Metanephros (tissue), 1 donor: ENCODE measurements around the gene IFIT3. TPM values are rescaled to one million over a fixed set of nuclear protein-coding genes. Genes with fewer than 3 reads are reported as not detected.

Source experiments
- total RNA-seq: library from RNA; depleted of rRNA; stranded (reverse); fragments of >200 nt; gene quantifications from one replicate; pipeline ENCODE4 v1.2.3, GENCODE V29; 2014

IFIT3 gene
- total RNA-seq = 12.9 TPM

DNA sequence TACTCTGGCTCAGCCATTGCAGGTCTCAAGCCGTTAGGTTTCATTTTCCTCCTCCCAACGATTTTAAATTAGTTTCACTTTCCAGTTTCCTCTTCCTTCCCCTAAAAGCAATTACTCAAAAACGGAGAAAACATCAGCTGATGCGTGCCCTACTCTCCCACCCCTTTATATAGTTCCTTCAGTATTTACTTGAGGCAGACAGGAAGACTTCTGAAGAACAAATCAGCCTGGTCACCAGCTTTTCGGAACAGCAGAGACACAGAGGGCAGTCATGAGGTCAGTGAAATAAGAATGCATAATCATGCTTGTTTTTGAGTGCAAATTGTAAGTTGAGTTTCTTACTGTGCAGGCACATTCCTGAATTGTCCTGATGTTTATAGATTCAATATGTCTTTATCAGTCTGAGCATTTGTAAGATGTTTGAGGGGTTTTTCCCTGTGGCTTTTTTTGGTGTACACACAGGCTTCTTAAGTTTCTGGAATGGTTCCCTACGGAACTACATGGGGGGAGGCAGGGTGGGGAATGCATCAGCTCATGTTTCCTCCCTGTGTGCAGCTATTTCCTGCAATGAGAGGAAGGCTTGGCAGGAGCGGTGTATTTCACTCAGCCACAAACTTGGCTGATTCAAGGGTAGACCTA is at the start of gene IFIT3:
TSS of gene IFIT3 (plus strand) at position 195 of the 639 bp plus-strand sequence. CDS start at position 272, 77 bp downstream.

DNA sequence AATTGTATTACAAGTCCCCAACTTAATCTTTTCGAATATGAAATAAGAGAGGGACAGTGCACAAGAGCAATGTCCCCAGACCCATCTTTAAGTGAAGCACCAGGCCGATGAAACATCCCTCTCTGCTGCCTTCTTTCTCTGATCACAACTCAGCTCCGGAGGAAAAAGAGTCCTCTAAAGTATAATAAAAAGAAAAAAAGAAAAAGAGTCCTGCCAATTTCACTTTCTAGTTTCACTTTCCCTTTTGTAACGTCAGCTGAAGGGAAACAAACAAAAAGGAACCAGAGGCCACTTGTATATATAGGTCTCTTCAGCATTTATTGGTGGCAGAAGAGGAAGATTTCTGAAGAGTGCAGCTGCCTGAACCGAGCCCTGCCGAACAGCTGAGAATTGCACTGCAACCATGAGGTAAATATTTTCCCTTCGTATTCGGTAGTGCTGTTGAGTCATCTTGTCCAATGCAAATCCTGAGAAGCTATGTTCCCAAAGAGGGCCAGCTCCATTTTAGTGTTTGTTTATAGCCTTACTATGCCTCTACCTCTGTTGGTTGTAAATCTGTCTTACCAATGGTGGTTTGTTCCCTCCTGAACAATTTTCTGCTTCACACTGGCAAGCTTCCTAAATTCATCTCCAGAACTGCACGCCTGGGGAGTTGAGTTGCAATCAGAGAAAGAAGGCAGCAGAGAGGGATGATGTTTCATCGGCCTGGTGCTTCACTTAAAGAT is 25.9 kb upstream of the IFIT3 start, which contains the start of gene IFIT2:
TSS of gene IFIT2 (plus strand) at position 326 of the 725 bp plus-strand sequence. CDS start at position 404, 78 bp downstream.

DNA sequence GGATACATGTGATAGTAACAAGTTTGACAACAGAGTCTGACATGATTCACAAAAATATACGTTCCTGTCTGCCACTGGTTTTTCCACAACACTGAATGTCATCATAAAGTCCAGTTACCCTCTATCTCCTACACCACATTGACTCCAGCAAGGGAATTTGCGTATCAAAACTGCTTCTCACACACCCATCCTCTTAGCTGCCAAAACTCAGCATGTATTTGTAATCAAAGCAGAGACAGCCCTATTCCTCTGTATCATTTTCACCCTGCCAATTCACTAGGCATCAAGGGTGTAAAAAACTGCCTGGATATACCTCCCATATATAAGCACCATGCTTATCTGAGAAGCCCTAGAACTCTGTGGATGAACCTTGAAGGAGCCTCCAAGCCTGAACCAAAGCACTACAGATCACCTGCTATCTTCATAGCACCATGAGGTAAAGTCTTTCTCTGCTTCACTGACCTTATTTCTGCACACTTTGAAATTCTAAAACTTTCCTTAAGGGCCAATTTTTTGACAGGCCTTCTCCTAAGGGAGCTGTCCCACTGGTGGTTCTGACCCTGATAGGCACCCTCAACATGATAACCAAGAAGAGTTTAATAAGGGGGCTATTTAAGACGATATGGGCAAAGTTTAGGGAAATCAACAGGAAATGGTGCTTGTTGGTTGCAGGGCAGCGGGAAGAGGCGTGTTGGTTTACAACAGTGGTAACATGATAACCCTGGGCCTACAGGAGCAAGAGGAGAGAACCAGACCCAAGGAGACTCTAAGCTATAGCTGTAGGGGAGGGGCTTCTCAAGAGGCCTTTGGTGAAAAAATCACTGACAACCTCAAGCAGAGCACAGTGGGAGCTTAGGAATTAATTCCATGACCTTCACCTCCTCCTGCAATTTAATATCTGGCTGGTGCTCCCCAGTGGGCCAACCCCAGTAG is 50.2 kb downstream of the IFIT3 start, which contains the start of gene IFIT1B:
TSS of gene IFIT1B (plus strand) at position 352 of the 933 bp plus-strand sequence. CDS start at position 432, 80 bp downstream.

Other genes starting within 250 kb of the IFIT3 start
- gene CH25H, start 120.7 kb upstream of the IFIT3 start, total RNA-seq = 0.41 TPM
- 36.6 TPM for gene LIPA, start 76.2 kb upstream of the IFIT3 start, total RNA-seq
- gene IFIT2, start 26.0 kb upstream of the IFIT3 start, total RNA-seq = 8.4 TPM
- gene IFIT1B, start 50.1 kb downstream of the IFIT3 start, total RNA-seq = 3.0 TPM
- 18.9 TPM for gene IFIT1, start 64.6 kb downstream of the IFIT3 start, total RNA-seq
- gene IFIT5, start 86.6 kb downstream of the IFIT3 start, total RNA-seq = 15.6 TPM
- gene SLC16A12, start 207.6 kb downstream of the IFIT3 start, total RNA-seq = 22.7 TPM